Retina (tissue), 1 donor: ENCODE data around the gene ASTN2.

Source experiments
- DNase-seq: peaks from one replicate; pipeline ENCODE4 v3.0.0-alpha.2; 2016

ASTN2 gene

DNA sequence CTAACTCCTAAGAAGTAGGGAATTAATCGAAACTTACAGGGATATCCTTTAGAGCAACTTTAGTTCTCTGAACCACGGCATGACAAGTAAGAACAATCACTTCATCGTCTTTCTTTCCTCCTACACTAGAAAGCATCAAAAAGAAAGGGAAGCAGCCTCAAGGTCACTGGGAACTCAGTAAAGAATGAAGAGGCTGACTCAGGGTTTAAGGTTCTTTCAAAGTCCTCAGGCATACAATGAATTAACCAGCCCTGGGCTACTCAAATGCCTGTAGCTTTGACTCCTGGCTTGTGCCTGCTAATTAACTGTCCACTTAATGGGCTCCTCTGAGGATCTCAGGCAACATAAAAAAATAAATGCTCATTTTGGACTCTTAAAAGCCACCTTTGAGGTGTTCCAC, 625.8 kb downstream of the ASTN2 start:
- DNase-seq: no peak

DNA sequence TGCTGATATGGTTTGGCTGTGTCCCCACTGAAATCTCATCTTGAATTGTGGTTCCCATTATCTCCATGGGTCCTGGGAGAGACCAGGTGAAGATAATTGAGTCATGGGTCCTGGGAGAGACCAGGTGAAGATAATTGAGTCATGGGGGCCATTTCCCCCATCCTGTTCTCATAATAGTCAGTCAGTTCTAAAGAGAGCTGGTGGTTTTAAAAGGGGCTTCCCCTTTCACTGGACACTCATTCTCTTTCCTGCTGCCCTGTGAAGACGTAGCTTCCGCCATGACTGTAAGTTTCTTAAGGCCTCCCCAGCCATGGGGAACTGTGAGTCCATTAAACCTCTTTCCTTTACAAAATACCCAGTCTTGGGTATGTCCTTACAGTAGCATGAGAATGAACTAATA, 628.1 kb downstream of the ASTN2 start:
- DNase-seq: no peak

DNA sequence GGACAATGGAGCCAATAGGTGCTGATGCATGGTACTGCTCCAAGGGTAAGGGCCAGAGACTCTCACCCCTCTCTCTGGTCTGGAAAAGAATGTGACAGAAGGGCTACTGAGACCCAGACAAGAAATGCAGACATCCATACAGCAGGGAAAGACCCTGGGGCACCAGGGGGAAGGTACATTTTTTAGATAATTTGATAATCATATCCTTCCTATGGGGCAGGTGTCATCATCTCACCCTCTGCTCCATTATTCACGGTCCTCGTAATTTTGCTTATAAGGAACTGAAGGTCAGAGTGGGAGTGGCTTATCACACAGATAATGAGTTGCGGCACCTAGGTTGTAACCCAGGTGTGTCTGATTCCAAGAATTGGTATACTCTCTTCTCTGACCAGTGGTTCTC, 637.7 kb downstream of the ASTN2 start:
- no peak for DNase-seq

DNA sequence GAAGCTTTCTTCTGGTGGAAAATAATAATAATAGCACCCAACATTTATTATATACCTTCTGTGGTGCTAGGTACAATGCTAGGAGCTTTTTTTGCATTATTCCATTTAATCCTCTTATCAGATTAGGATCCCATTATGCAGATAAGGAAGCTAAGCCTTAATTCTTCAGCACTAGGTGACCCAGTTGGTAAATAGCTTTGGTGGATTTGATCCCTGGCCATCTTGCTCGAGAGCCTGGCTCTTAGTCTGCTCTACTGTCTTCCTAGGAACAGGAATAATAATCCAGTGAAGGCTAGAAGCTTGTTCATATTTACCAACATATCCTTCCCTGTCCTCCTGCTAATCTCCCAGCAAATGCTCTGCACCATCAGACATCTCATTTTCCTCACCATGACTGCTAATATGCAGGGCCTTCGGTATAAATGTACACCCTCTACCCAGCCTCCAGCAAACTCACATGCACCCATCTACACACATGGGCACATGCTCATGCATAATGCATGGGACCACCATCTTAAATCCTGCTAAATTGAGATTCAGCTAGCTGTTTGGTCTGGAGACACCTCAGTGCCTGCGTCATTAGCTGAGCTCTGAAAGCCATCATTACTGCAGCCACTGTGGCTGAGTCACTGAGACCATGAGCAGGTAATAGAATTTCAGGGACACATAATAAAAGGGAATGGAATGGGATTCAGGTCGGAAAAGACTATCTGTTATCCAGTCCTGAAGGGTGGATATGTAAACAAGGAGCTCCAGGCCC, 640.3 kb downstream of the ASTN2 start:
- no peak for DNase-seq

DNA sequence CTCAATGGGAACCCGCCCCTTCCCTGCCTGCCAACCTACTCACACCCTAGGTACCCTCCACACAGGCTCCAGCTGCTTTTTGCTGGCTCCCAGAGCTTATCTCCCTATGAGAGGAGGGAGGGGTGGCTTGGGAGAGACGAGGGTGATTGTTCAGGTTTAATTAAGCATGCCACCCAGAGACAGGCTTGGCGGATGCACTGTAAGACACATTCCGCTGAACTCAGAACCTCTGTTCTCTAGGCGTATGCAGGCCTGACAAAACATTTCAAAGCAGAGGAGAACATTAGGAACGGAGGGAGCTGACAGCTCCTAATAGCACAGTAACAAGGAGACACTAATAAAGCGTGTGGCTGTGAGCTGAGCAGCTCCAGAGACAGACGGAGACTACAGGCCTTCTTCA, 647.6 kb downstream of the ASTN2 start:
- peak; percentile 74 for DNase-seq

DNA sequence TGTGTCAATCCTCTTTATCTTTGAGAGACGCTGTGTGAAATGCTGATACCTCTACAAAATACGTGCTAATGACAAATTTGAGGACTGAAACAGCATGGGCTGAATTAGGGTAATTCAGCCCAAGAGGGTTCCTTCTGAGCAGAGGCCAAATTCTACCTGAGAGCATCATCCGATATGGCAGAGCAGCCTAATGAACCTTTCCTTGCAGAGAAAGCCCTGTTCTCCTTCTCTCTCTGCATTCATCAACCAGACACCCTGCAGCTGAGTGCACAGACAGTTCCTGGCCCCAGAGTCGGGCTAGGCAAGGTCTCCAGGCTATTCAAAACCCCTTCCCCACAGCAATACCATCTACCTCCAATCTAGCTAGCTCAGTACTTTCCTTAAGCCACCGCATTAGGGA, 649.8 kb downstream of the ASTN2 start:
- peak; percentile 33 for DNase-seq

DNA sequence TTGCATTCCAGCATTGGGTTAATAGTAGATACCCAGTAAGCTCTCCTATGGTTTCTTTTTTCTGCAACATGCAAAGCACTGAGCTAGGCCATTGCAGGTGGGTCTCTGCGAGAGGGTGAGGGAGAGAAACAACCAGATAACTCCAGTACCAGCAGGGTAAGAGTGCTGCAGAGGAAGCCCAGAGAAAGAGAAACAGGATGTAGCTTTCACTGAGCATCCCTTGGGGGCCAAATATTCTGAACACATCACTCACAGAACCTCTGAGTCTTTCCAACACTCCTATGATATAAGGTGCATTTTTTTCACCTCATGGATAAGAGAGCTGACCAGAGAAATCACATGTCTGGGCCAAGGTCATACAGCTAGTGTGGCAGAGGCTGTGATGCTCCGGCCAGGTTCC, 651.1 kb downstream of the ASTN2 start:
- no peak for DNase-seq

DNA sequence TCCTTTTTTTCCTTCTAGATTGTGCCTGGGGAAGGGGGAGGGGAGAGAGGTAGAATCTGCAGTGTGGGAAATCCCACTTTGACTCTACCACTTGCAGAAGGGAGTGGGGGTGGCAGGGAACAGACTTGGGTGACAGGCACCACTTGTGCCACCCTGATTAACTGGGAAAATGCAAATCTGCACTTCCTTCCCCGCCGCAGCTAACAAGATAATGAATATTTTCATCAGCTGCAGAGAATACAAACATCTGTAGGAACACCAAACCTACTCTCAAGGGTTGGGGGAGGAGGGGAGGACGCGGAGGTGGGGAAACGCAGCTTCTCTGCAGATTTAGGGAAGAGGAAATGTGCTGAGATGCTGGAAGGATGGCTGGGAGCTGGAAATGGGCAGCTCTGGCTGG, 654.2 kb downstream of the ASTN2 start:
- DNase-seq: no peak

DNA sequence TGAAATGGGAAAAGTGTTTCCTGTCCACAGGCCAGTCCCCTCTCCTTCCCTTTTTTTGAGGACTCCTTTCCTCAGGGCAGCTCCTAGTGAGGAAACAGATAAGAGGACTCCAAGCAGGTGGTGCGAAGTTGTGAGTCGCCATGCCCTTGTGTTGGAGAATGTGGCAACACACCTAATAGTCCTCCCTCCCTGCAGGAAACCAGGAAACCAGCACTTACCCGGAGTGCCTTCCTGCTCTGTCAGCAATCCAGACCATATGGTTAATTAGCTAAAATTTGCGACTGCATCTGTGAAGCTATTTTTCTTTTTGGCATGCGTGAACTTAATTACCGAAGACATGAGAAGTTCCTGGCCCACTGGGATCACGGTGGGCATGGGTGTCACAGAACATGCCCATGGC, 657.8 kb downstream of the ASTN2 start:
- no peak for DNase-seq

DNA sequence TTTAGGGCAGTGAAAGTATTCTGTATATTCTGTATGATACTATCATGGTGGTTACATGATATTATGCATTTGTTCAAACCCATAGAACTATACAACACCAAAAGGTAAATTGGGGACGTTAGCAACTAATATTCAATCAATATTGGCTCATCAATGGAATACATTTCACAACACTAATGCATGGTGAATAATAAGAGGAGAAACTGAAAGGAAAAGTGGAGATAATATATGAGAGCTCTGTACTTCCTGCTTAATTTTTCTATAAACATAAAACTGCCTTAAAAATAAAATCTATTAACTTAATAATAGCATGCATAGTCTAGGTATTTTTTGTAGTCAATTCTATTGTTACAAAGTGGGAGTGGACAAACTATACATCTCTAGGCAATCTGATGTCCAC, 661.5 kb downstream of the ASTN2 start:
- no peak for DNase-seq

DNA sequence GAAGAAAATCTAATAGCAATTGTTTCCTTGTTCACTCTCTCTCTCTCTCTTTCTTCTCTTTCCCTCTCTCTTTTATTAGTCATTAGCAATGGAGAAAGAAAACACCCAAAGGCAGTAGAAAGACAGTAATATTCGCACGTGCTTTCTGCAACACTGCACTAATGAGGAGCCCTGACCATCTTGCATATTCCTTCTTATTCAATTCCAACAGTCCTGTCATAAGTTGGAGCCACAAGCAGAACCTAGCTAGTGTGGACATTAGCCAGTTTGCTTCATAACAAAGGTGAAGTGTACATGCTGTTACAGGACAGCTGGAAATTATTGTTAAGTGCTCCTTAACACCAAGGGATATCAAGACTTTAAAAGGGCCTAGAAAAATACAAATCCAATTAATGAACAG, 664.3 kb downstream of the ASTN2 start:
- DNase-seq: no peak

DNA sequence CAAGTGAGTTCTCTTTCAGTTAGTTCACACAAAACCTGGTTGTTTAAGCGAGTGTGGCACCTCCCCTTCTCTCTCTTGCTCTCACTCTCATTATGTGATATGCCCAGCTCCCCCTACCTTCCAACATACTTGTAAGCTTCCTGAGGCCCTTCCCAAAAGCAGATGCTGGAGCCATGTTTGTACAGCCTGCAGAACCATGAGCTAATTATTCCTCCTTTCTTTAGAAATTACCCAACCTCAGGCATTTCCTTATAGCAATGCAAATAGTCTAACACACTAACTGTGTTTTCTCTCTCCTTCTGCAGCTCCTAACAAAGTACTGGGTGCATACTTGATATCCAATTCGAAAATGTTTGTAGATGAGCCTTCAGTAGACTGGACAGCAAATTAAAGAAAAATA, 665.1 kb downstream of the ASTN2 start:
- DNase-seq: no peak

DNA sequence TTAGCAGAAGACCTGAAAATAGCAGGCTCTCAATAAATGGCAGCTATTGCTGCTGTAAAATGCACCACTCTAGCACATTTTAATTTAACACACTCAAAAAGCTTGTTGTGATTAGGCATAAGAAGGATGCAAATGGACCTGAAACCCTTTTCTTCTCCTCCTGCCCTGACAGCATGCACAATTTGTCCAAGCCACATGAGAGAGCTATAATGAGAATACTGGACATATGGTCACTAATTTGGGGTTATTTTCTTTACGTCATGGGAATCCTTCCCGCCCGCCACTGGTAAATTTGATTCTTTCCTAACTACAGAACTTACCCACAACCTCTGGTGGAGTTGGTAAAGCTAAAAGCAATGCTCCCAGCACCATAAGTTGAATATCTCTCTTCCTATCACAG, 665.7 kb downstream of the ASTN2 start:
- DNase-seq: no peak

DNA sequence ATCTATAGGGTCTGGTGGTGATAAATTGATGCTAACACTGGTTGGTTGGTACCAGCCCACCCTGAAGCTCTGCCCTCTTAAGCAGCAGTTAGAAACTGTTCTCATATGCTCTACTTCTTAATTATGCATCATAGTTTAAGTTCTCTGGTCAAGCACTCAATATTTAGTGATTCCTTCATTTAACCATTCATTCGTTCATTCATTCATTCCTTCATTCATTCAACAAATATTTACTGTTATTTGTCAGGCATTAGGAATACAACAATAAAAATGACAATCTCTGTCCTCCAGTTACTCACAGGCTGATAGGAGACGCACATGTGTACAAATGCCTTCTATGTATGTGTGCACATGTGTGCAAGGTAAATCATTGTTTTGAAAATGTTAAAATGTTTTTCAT, 673.1 kb downstream of the ASTN2 start:
- DNase-seq: no peak

DNA sequence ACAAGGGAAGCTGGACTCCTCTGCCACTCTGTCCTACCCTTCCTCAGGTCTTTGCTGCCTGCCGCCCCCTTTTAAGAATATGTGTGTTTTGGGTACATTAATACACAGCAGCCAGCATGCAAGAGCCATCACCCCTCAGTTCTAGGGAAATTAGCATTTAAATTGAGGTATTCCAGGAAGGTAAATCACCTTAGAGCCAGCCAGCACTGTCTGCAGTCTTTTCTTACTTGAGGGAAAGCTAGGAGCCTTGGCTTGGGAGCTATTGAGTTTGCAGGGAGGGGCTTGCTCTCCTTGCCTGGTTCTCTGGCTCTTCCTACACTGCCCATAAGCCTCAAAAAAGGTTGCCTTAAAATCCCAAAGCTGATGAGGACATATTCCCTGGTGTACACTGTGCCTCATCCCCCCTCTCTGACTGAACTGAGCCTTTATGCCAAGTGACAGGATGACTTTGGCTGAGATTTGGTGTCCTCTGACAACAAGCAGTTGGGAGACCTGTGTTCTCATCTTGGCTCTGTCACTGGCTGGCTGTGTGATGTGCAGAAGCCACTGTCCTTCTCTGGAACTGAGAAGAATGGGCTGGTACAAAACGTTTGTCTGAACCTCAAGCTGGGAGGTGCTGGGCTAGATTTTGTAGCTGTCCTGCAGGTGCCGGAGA, 673.6 kb downstream of the ASTN2 start:
- no peak for DNase-seq

DNA sequence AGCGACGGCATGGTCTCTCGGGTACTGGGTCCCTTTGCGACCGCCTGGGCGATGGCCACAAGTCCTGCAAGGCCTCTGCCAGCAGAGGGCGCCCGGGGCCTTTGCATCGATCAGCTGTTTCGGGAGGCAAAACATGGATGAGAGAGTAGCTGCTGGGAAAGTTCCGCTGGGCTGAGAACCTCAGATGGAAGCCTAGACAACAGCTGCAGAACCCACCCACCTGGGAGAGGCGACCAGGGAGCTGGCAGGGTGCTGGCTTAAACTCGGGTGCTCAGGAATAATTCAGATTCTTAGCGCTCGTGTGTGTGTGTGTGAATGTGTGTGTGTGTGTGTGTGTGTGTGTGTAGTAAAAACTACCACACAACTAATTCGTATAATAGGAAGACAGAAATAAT, 677.7 kb downstream of the ASTN2 start:
- DNase-seq: peak; percentile 86

DNA sequence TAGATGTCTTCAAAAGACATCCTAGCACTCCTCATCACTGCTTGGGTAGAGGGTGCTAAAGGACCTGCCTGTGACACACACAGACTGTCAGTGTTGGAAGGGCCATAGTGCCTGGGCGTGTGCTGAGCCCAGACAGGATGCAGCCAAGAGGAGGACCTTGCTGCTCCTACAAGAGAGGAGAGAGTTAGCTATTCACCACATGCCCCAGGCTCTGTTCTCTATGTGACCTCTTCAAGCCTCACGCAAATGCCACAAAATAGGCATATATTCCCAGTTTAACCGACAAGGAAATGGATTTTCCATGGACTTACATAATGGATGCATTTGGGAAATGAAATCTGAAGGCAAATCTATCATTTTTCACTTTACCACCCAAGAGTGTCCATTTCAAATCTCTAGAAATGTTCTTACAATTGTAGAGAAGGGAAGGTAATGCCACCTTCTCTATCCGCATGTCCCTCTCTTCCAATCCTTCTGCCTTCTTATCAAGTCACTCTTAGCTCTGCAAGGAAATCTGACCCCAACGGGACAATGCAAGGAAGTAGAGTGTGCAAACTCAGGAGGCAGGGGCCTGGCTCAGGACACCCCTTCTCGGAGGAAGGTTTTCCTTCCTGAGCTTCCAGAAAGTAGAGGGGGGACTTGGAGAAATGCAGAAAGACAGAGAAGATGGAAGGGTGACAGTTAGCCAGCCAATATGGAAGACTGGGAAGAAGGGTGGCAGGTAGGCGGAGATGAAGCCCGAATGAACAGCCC, 678.3 kb downstream of the ASTN2 start:
- no peak for DNase-seq

DNA sequence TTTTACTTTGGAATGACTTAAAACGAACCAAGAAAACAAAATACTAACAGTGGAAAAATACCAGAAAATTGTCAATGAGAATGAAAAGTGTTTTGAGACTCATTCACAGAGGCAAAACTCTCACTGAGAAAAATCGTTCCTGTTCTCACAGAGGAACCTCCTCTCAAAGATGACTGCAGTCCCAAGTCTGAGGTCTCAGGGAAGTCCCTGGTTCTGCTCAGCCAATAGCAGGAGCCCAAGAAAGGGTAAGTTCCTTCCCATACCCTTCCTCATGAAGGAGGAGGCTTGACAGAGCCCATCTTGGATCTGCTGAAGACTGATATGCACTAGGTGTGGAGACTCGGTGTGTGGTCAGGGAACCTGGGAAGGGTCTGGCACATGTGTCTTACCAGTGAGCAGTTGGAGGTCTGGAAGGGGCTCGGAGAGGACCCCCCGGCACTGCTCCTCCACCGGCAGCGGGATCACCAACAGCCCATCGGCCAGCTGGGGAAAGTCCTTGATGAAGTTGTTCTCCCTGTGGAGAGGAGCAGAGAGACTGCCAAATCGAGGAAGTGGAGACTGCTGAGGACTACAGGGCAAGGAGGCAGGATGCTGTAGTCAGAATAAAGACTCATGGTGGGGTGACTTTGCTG, 681.7 kb downstream of the ASTN2 start:
- no peak for DNase-seq

DNA sequence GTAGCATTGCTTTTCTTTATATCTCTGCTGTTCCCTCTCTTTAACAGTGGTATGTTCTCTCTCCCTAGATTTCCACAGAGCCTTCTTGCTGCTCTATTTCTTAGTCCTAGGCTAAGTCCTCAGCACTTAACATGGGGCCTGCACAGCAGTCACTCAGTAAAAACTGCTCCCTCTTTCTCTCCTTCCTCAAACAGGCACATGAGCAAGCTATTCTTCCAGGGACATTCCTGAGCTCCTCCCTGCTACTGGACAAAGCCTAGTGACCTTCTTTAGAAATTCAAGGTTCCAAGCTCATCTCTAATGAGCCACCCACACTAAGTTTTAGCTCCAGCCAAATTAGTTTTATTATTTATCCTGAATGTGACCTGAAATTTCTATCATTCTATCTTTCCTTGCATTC, 688.3 kb downstream of the ASTN2 start:
- DNase-seq: peak; percentile 20

DNA sequence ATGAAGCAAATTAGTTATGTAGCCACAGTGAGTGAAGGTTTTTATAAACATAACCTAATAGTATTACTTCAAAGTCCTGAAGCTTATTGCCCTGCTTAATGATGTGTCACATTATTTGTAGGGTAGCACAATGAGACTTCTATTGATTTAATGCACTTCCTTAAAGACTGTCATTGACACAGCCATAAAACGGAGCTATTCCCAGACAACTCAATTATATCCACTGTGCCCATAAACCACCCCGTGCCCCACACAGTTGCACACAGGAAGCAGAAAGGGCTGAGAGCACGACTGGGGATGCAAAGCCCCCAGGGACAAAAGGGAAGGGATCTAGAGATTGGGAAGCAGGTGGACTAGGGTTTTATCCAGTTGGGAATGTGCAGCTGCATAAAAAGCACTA, 690.7 kb downstream of the ASTN2 start:
- no peak for DNase-seq

DNA sequence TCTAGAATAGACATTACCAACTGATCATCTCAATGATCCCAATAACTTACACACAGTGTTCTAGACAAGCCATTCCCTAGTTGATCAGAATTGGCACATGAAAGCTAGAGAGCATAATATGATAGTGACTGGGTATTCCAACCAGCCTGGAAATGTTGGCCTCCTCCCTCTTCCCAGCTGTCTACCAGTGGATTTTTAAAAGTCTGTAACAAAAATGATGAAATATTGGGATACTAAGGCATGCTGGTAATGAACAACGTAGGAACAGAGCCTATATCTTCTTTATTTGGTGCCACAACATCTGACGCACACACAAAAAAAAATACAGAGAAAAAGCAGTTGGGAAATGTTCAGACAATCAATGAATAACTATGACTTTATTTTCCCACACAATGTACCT, 692.9 kb downstream of the ASTN2 start:
- DNase-seq: no peak

DNA sequence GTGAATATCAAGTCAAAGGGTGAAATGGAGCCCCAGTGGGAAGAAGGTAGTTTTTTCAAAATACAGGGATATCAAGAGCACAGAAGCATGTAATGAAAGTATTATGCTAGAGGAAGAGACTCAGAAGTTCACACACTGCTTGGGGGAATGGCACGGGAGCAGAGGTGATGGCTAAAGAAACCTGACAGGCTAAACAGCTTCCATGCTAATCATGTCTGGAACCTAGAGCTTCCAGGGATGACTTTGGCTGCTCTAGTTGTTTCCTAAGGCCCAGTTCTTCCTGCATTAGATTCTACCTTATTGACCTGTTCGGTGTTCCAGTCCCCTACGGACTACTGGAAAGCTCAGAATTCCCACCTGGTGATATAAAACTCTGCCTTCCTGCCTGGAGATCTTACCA, 693.4 kb downstream of the ASTN2 start:
- DNase-seq: no peak

DNA sequence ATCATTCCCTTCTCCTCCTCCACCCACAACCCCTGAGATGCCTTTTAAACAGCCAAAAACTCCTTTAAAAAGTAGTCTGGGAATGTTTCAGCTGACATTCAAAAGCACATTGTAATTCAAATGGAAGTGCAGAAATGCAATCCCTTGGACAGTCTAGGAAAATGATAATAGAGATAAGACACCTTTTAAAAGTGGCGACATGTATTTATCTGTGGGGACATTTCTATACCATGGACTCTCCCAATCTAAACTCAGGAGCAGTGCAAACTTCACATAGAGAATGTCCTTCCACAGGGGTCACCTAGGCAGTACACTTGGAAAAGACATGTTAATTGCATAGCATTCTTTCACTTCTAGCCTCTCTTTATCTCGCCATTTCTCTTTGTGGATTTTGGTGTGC, 694.7 kb downstream of the ASTN2 start:
- no peak for DNase-seq

DNA sequence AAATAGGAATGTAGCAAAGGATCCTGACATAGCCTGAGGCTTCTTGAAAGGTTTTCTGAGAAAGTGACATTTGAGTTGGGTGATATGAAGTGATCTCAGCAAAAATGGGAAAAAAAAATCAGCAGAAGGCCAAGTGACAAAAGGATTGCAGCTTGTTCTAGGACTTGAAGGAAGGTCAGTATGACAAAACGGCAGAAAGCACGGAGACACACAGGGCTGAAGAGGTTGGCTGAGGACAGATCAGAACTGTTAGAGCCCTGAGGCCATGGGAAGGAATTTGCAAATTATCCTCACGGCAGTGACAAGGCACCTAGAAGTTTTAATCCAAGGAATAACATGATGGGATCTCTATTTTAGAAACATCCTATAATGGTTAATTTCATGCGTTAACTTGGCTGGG, 696.7 kb downstream of the ASTN2 start:
- no peak for DNase-seq
